ENCODE data around the gene HEMK1.

DNA sequence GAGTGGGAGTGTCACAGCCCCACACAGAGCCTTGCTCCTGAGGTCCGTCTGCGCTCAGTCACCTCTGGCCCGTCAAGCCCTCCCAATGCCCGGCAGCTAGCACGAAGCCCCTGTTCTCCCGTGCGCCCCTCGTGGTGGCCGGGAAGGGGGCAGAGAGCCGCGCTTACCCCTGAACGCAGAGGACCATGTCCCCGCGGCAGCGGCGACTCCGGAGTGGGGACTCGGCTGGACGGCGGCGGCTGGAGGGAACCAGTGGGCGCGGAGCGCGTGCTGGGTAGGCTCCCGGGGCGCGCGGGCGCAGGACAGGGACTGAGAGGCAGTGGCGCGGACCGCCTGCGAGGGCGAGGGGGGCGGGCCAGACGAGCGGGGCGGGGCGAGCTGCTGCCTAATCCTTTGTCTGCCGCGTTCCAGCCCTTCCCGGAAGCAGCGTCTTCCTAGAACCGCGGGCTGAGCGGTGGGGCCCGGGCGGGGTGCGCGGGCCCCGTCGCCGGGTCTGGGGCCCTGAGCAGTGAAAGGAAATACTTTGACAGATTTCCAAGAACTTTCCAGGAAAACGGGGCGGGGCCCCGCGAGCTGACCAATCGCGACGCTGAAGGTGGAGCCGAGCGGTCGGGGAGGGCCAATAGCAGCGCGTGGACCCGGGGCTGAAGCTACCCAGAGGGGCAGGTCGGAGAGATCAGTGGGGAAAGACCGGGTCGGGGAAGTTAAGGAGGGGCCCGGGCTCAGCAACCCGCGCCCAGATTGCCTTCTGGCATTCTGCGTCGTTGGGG lies 42.3 kb downstream of the HEMK1 start, which contains the start of gene CISH:
- TF ChIP-seq CTCF (conservative IDR thresholded peaks at IDR 0.05; ENCODE audit: low read depth, low read length) = peak; percentile 44
- no peak for TF ChIP-seq EZH2phosphoT487 (IDR thresholded peaks at IDR 0.05; ENCODE audit: borderline replicate concordance, low read length)
- TF ChIP-seq EZH2 (IDR thresholded peaks at IDR 0.05; ENCODE audit: low read length, unreplicated experiment) = no peak
